PC-9 (cell line): ENCODE data around the gene CMBL.

Source experiments
- EZH2 ChIP-seq: fragments of 200-600 bp; sonication (generic); IDR thresholded peaks from 2 replicates; pipeline ENCODE4 v1.8.0; 2017; ENCODE audit warnings: antibody characterized with exemption, low read depth
- TF ChIP-seq, protein P1 (sequence below): fragments of 200-600 bp; sonication (generic); conservative IDR thresholded peaks from 2 replicates; pipeline ENCODE4 v1.6.1; 2017; ENCODE audit warnings: mixed run types, antibody characterized with exemption, mild to moderate bottlenecking, moderate library complexity

DNA sequence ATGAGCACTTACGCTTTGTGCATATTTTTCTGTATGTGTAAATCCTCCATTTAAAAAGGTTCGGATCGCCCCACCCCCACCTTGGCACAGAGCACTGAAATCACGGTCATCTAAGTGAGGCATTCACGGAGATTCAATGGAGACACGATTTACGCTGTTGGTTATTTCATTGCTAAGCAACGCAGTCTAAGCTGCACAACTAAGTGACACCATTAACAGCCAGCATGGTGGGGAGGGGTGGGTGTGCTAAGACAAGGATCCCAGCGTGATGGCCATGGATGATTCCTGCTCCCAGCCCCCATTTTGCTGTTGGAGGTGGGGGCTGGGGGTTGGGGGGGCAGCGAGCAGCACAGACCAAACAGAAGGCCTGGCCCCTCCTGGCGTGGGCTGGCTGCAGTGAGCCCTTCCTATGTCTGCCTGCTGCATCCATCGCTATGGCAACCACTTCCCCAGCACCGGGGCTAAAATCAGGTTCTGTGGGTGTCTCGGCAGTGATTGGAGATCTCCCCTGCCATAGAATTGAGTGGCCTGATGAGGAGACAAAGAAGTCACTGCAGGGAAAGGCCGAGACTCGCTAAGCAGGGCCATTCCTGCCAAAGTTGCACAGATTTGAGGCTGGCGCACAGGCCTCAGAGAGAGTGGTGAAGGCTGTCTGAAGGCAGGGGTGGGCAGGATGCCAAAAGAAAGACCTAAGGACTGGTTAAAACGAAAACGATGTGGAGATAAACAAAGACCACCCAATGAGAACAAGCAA lies 31.5 kb upstream of the CMBL start:
- TF ChIP-seq, protein P1, sequence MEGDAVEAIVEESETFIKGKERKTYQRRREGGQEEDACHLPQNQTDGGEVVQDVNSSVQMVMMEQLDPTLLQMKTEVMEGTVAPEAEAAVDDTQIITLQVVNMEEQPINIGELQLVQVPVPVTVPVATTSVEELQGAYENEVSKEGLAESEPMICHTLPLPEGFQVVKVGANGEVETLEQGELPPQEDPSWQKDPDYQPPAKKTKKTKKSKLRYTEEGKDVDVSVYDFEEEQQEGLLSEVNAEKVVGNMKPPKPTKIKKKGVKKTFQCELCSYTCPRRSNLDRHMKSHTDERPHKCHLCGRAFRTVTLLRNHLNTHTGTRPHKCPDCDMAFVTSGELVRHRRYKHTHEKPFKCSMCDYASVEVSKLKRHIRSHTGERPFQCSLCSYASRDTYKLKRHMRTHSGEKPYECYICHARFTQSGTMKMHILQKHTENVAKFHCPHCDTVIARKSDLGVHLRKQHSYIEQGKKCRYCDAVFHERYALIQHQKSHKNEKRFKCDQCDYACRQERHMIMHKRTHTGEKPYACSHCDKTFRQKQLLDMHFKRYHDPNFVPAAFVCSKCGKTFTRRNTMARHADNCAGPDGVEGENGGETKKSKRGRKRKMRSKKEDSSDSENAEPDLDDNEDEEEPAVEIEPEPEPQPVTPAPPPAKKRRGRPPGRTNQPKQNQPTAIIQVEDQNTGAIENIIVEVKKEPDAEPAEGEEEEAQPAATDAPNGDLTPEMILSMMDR: no peak
- no peak for TF ChIP-seq EZH2
